Measurements from ENCODE around the gene TUBA4A.

The TUBA4A gene

DNA sequence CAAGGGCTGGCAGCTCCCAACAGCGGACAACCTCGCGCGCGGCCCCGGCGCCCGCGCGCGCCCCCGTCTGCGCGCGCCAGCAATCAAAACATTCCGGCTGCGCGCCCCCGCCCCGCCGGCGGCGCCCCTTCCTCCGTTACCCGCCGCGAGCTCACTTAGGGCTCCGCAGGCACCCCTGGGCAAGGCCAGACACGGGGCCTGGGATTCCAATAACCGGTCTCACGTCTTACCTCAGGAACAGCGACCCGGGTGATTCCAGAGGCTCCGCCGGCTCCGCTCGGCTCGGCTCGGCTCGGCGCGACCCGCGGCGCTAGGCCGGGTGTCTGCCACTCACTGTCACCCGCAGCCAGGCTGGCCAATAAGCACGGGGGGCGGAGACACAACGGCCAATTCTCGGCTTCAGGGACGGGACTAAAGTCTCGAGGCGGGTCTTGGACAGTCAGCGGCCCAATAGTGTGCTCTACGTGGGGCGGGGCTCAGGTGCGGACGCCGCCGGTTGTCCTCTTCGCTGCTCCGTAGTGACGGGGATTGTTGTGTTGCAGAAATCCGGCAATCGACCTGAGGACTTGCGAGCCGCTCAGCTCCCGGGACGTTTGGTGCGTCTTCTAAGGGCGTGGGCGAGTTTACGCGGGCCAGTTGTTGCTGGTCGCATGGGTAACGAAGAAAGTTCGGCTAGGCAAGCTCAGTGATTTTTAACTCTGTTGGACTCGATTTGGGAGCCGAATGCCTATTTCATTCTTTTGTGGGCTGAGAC lies 24.2 kb downstream of the TUBA4A start, which contains the start of the genes ANKZF1 and ATG9A:
Gene ANKZF1, plus strand, starts transcription at position 502 of the 754 bp plus-strand sequence. CDS start 452 bp downstream, outside the sequence.
Gene ATG9A, minus strand, starts transcription at position 332 of the 754 bp plus-strand sequence. CDS start 1,612 bp downstream, outside the sequence.
- peak; percentile 99 for DNase-seq

- DNase-seq, result no peak
Measured at GRCh38 chr2:219228911-219229304, 24.8 kb downstream of the TUBA4A start.

DNA sequence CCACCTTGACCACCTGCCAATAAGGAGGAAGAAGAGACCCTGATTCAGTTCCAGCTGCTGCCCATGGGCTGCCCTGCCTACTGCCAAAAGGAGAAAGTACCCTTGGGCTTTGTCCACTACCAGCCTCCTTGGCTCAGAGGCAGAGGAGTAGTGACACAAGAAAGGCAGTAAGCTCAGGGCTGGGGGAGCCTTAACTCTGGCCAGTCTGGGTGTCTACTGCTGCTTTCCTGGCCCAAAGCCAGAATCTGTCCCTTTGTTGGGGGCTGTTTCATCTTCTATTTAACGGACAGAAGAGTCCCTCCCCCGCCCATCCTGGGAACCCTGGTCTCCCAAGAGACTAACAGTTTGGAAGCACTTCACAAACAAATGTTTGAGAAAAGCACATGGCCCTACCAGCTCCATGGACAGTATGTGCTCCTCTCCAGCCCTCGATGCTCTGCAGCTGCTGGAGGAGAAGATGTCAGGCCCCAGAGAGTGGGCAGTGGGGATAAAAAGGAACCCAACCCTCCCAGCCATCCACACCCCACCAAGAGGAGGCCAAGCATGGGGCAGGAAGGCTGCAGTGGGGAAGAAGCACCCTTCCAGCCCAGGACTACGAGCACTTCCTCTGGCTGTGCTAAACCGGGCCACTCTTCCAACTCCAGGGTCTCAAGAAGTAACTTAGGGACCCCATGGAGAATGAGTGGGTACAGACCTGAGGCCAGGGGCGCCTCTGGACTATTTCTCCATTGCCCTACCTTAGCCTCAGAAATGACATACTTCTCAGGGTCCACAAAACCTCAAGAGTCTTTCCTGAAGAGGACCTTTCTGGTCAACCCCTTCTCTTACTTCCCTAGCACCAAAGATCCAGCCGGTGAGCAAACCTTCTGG lies 25.4 kb downstream of the TUBA4A start:
- no peak for DNase-seq

- DNase-seq, result no peak
Measured at GRCh38 chr2:219225350-219225749, 28.4 kb downstream of the TUBA4A start.

DNA sequence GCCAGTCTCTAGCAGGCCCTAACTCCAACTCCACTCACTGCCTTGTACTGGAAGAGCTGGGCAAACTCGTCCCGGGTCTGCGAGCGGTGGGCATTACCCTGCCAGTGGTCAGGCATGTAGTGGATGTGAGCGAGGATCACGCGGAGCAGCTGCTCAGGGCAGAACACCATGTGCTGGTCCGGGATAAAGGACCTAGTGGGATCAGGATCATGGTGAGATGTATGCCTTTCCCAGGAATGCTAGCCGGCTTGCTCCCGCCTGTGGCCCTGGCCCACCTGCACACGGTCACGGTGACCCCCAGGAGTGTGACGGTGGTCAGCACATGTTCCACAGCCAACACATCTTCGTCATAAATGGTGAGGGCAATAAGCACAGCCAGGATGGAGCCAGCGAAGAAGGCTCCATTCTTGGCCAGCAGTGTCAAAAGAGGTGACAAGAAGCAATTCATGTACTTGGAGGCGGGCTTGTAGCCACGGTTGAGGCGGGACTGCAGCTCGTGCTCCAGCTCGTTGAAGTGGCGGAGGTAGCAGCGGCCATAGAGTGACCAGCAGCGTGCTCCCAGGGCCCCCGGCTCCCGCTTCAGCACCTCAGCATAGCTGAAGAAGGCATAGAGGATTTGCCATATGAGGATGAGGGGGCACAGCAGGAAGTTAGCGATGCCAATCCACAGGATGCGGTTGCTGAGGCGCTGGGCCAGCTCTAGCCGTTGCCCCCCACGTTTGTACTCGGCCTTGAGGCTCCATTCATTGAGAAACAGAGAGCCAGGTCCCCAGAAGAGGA lies 29.7 kb downstream of the TUBA4A start:
- no peak for DNase-seq

GRCh38 chr2:219221957-219222518 lies 31.7 kb downstream of the TUBA4A start:
- DNase-seq, result no peak

- DNase-seq, result no peak
Measured at GRCh38 chr2:219220652-219221402, 32.9 kb downstream of the TUBA4A start.

GRCh38 chr2:219219784-219220532 lies 33.8 kb downstream of the TUBA4A start:
- DNase-seq, result no peak

- DNase-seq, result peak; percentile 99
Measured at GRCh38 chr2:219218732-219219701, 34.7 kb downstream of the TUBA4A start, which contains the start of gene ABCB6. TSS of gene ABCB6 (minus strand) at chr2:219218958. CDS start at chr2:219218673, 285 bp downstream.

- peak; percentile 85 for DNase-seq
Measured at GRCh38 chr2:219218217-219218731, 35.4 kb downstream of the TUBA4A start.

DNA sequence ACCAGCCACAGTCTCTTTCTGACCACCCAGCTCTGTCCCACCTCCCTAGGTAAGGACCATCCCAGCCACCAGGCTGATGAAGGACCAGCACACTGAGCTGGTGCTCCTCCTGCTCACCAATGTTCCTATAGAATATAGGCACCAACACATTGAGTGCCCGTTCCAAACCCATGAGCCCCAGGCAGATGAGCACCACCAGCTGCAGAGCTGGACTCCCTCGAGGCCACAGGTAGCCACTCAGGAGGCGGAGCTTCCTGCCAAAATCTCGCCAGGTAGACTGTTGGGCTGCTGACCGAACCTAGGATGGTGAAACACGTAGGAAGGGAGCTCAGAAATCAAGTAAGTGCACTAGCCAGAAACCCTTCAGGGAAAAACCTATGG lies 37.2 kb downstream of the TUBA4A start:
- no peak for DNase-seq

- DNase-seq, result no peak
Measured at GRCh38 chr2:219215871-219216534, 37.7 kb downstream of the TUBA4A start.

GRCh38 chr2:219214786-219215185 lies 38.9 kb downstream of the TUBA4A start:
- no peak for DNase-seq

GRCh38 chr2:219214141-219214540 lies 39.6 kb downstream of the TUBA4A start:
- DNase-seq, result no peak

GRCh38 chr2:219213486-219214071 lies 40.1 kb downstream of the TUBA4A start:
- DNase-seq, result no peak

DNA sequence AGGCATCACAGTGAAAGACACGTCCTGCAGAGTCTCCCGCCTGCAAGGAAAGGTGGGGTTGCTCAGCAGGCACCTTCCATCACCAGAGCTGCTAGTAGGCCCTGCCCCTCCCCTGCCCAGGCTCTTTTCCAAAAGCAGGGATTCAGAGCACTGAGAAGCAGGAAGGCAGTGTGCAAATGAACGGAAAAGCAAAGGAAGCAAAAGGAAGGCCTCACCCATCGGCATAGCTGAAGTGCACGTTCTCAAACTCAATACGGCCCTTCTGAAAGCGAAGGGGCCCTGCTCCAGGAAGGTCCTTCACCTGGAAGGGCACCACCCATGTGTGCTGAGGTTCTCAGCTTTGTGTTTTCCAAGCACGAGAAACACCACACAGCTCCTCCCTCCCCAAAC lies 40.7 kb downstream of the TUBA4A start:
- no peak for DNase-seq

GRCh38 chr2:219210886-219211362 lies 42.8 kb downstream of the TUBA4A start:
- DNase-seq, result no peak

- no peak for DNase-seq
Measured at GRCh38 chr2:219210196-219210885, 43.4 kb downstream of the TUBA4A start.
